Measurements from ENCODE around the gene HNRNPH1. TPM values are rescaled to one million over a fixed set of nuclear protein-coding genes. Genes with fewer than 3 reads are reported as not detected.

Gene HNRNPH1
- total and polyA plus RNA-seq, 2 donors = 241 to 1,016 TPM

Small RNAs within 50 kb of the gene (small RNA-seq; reads per million reads assigned to genes)
- not detected for gene RF00017

Other genes starting within 250 kb of the HNRNPH1 start
- gene RUFY1, start 73.1 kb downstream of the HNRNPH1 start, total RNA-seq = 38.0 TPM
- gene RUFY1, start 73.1 kb downstream of the HNRNPH1 start, polyA plus RNA-seq = 39.7 TPM
- gene CBY3, start 57.4 kb upstream of the HNRNPH1 start, total RNA-seq = not detected
- gene CBY3, start 57.4 kb upstream of the HNRNPH1 start, polyA plus RNA-seq = 0.11 TPM
- gene CANX, start 75.3 kb upstream of the HNRNPH1 start, total RNA-seq = 422 TPM
- gene CANX, start 75.3 kb upstream of the HNRNPH1 start, polyA plus RNA-seq = 195 TPM
- gene MAML1, start 109.2 kb upstream of the HNRNPH1 start, total RNA-seq = 14.4 TPM
- gene MAML1, start 109.2 kb upstream of the HNRNPH1 start, polyA plus RNA-seq = 19.8 TPM
- 1.8 TPM for gene LTC4S, start 170.3 kb upstream of the HNRNPH1 start, total RNA-seq
- 12.8 TPM for gene LTC4S, start 170.3 kb upstream of the HNRNPH1 start, polyA plus RNA-seq
- gene MGAT4B, start 183.2 kb upstream of the HNRNPH1 start, total RNA-seq = 38.9 TPM
- gene MGAT4B, start 183.2 kb upstream of the HNRNPH1 start, polyA plus RNA-seq = 64.6 TPM
- gene SQSTM1, start 197.2 kb upstream of the HNRNPH1 start, total RNA-seq = 79.3 TPM
- gene SQSTM1, start 197.2 kb upstream of the HNRNPH1 start, polyA plus RNA-seq = 426 TPM
- 30.5 TPM for gene MRNIP, start 235.1 kb upstream of the HNRNPH1 start, total RNA-seq
- 41.1 TPM for gene MRNIP, start 235.1 kb upstream of the HNRNPH1 start, polyA plus RNA-seq